ENCODE results near the gene CLOCK.
A peak's percentile ranks its signal among the peaks of the same experiment; 100 is the strongest.

CLOCK gene

DNA sequence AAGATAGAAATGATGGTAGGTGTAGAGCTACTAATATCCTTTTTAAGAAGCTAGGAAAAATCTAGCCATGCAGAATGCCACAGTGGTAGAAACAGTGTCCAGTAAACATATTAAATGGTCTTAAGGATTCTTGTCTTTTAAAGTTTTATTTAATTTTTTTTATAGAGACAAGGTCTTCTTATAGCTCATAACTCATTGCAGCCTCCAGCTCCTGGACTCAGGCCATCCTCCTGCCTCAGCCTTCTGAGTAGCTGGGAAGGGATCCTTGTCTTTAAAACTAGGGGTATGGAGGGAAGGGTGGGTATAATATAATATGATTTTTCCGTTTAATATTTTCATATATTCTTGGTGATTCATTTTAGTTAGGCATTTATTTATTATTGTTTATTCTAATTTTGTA, 147.1 kb downstream of the CLOCK start:
- Histone ChIP-seq H2BK120ac (ENCODE audit: insufficient read depth, low read length, poor library complexity) (no peak overlapping the region), H4K8ac (ENCODE audit: low read depth, low read length) (no peak overlapping the region), H3K4me2 (ENCODE audit: low read length) (no peak overlapping the region), H3K79me2 (ENCODE audit: control insufficient read depth, insufficient read depth, low read length, poor library complexity) (peaks cover 18% of the 10 kb centered on the region), H3K4me1 (ENCODE audit: control insufficient read depth in 1 of 2, insufficient read depth in 2 of 2, low read length in 2 of 2) (peaks cover 0 to 2% of the 10 kb centered on the region in 2 experiments), H3K9me3 (ENCODE audit: insufficient read depth, low read depth, low read length) (no peaks in the 10 kb centered on the region), H2BK5ac (ENCODE audit: low read depth, low read length, poor library complexity) (no peak overlapping the region), H4K91ac (ENCODE audit: low read depth, low read length) (no peak overlapping the region), H3K36me3 (ENCODE audit: control insufficient read depth in 1 of 2, insufficient read depth in 2 of 2, low read length in 2 of 2) (peaks cover 2 to 8% of the 10 kb centered on the region in 2 experiments), H2BK12ac (ENCODE audit: low read length) (no peak overlapping the region), H3K4me3 (ENCODE audit: low read depth, low read length) (no peak overlapping the region), H3K18ac (ENCODE audit: low read length) (no peak overlapping the region), H2AK5ac (ENCODE audit: low read length) (no peak overlapping the region), H3K27me3 (ENCODE audit: insufficient read depth, low read length) (no peaks in the 10 kb centered on the region), H3K79me1 (ENCODE audit: low read length) (peaks cover 5% of the 10 kb centered on the region), H3K27ac (ENCODE audit: low read depth, low read length) (no peak overlapping the region), H3K23ac (ENCODE audit: low read length) (no peak overlapping the region), H4K12ac (ENCODE audit: low read depth, low read length) (no peak overlapping the region), H3K9ac (ENCODE audit: low read length) (no peak overlapping the region), H3K4ac (ENCODE audit: low read depth, low read length) (peak overlapping the region; percentile 30), H2AFZ (ENCODE audit: insufficient read depth, low read length, poor library complexity) (no peak overlapping the region), H3K14ac (ENCODE audit: low read length) (no peak overlapping the region)
- WGBS (ENCODE audit: extremely low coverage, insufficient coverage, insufficient read length), result no CpG with 5 or more reads among the region's 1 CpG
- DNase-seq, result no peak

GRCh38 chr4:55398966-55399365, 147.7 kb downstream of the CLOCK start:
- Histone ChIP-seq H3K36me3 (ENCODE audit: control insufficient read depth in 1 of 2, insufficient read depth in 2 of 2, low read length in 2 of 2) (peaks cover under 1 to 4% of the 10 kb centered on the region in 2 experiments), H3K9ac (ENCODE audit: low read length) (no peak overlapping the region), H3K9me3 (ENCODE audit: insufficient read depth, low read depth, low read length) (no peaks in the 10 kb centered on the region), H3K79me1 (ENCODE audit: low read length) (peaks cover 5% of the 10 kb centered on the region), H3K4me3 (ENCODE audit: low read depth, low read length) (no peak overlapping the region), H3K4me1 (ENCODE audit: control insufficient read depth in 1 of 2, insufficient read depth in 2 of 2, low read length in 2 of 2) (peaks cover 0 to 2% of the 10 kb centered on the region in 2 experiments), H3K79me2 (ENCODE audit: control insufficient read depth, insufficient read depth, low read length, poor library complexity) (peaks cover 18% of the 10 kb centered on the region), H2AFZ (ENCODE audit: insufficient read depth, low read length, poor library complexity) (no peak overlapping the region), H2AK5ac (ENCODE audit: low read length) (no peak overlapping the region), H2BK5ac (ENCODE audit: low read depth, low read length, poor library complexity) (no peak overlapping the region), H2BK12ac (ENCODE audit: low read length) (no peak overlapping the region), H3K27me3 (ENCODE audit: insufficient read depth, low read length) (no peaks in the 10 kb centered on the region), H4K12ac (ENCODE audit: low read depth, low read length) (no peak overlapping the region), H3K18ac (ENCODE audit: low read length) (no peak overlapping the region), H3K4me2 (ENCODE audit: low read length) (peak overlapping the region; percentile 55), H4K91ac (ENCODE audit: low read depth, low read length) (no peak overlapping the region), H3K14ac (ENCODE audit: low read length) (no peak overlapping the region), H3K23ac (ENCODE audit: low read length) (no peak overlapping the region), H3K4ac (ENCODE audit: low read depth, low read length) (no peak overlapping the region), H4K8ac (ENCODE audit: low read depth, low read length) (no peak overlapping the region), H2BK120ac (ENCODE audit: insufficient read depth, low read length, poor library complexity) (no peak overlapping the region), H3K27ac (ENCODE audit: low read depth, low read length) (no peak overlapping the region)
- no CpG with 5 or more reads among the region's 3 CpGs for WGBS (ENCODE audit: extremely low coverage, insufficient coverage, insufficient read length)
- DNase-seq, result no peak

GRCh38 chr4:55398461-55398860, 148.2 kb downstream of the CLOCK start:
- no CpG with 5 or more reads among the region's 1 CpG for WGBS (ENCODE audit: extremely low coverage, insufficient coverage, insufficient read length)
- no peaks in the 10 kb centered on the region for H3K9me3 ChIP-seq (ENCODE audit: insufficient read depth, low read depth, low read length)
- H2BK120ac ChIP-seq (ENCODE audit: insufficient read depth, low read length, poor library complexity), result no peak overlapping the region

DNA sequence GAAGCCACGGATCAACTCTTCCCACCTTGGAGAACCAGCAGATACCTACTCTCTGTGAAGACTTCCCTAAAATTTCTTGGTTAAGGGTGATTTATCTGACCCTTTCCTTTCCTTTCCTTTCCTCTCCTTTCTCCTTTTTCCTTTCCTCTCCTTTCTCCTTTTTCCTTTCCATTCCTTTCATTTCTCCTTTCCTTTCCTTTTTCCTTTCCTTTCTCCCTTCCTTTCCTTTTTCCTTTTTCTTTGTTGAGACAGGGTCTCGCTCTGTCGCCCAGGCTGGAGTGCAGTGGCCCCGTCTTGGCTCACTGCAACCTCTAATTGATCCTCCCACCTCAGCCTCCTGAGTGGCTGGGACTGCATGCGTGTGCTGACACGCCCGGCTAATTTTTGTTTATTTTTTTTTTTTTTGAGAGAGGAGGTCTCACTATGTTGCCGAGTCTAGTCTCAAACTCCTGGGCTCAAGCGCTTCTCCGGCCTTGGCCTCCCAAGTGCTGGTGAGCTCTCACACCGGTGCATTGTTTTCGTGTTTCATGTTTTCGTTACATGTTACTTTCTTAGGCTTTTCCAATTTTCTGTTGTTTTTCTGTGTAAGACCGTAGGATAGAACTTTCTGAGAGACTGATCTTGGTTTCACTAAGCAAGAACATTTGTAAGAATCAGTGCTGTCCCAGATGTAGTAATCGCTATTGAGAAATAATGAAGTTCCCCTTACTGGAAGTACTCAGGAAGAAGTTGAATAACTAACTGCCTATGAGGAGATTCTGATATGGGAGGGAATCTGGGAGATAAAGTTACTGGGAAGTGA, 149.0 kb downstream of the CLOCK start:
- peak; percentile 4 to 86 for DNase-seq
- no CpG with 5 or more reads among the region's 15 CpGs for WGBS (ENCODE audit: extremely low coverage, insufficient coverage, insufficient read length)

More at GRCh38 chr4:55398461-55398860, 148.2 kb downstream of the CLOCK start:
- no peak overlapping the region for H3K4me3 ChIP-seq (ENCODE audit: low read depth, low read length)
- peak overlapping the region; percentile 36 for H3K4ac ChIP-seq (ENCODE audit: low read depth, low read length)
- H4K12ac ChIP-seq (ENCODE audit: low read depth, low read length), result no peak overlapping the region
- peak overlapping the region; percentile 96 for H3K4me2 ChIP-seq (ENCODE audit: low read length)
- H3K14ac ChIP-seq (ENCODE audit: low read length), result no peak overlapping the region
- peaks cover 18% of the 10 kb centered on the region for H3K79me2 ChIP-seq (ENCODE audit: control insufficient read depth, insufficient read depth, low read length, poor library complexity)
- H4K91ac ChIP-seq (ENCODE audit: low read depth, low read length), result no peak overlapping the region
- no peak overlapping the region for H2BK5ac ChIP-seq (ENCODE audit: low read depth, low read length, poor library complexity)
- no peak overlapping the region for H2AFZ ChIP-seq (ENCODE audit: insufficient read depth, low read length, poor library complexity)
- no peak overlapping the region for H3K23ac ChIP-seq (ENCODE audit: low read length)
- no peaks in the 10 kb centered on the region for H3K27me3 ChIP-seq (ENCODE audit: insufficient read depth, low read length)
- H3K36me3 ChIP-seq (ENCODE audit: control insufficient read depth in 1 of 2, insufficient read depth in 2 of 2, low read length in 2 of 2), result peaks cover 0 to 2% of the 10 kb centered on the region in 2 experiments
- H3K18ac ChIP-seq (ENCODE audit: low read length), result no peak overlapping the region
- H3K27ac ChIP-seq (ENCODE audit: low read depth, low read length), result no peak overlapping the region
- no peak for DNase-seq
- H3K9ac ChIP-seq (ENCODE audit: low read length), result no peak overlapping the region
- no peak overlapping the region for H2BK12ac ChIP-seq (ENCODE audit: low read length)
- no peak overlapping the region for H4K8ac ChIP-seq (ENCODE audit: low read depth, low read length)
- H2AK5ac ChIP-seq (ENCODE audit: low read length), result no peak overlapping the region
- peaks cover 5% of the 10 kb centered on the region for H3K79me1 ChIP-seq (ENCODE audit: low read length)
- peaks cover 0 to 2% of the 10 kb centered on the region in 2 experiments for H3K4me1 ChIP-seq (ENCODE audit: control insufficient read depth in 1 of 2, insufficient read depth in 2 of 2, low read length in 2 of 2)

More for the DNA sequence above, 149.0 kb downstream of the CLOCK start:
- Histone ChIP-seq H2BK120ac (ENCODE audit: insufficient read depth, low read length, poor library complexity) (no peak overlapping the region), H2AK5ac (ENCODE audit: low read length) (no peak overlapping the region), H3K79me1 (ENCODE audit: low read length) (peaks cover 5% of the 10 kb centered on the region), H3K9ac (ENCODE audit: low read length) (no peak overlapping the region), H3K4ac (ENCODE audit: low read depth, low read length) (peak overlapping the region; percentile 85), H4K8ac (ENCODE audit: low read depth, low read length) (no peak overlapping the region), H3K14ac (ENCODE audit: low read length) (no peak overlapping the region), H3K27ac (ENCODE audit: low read depth, low read length) (no peak overlapping the region), H3K4me1 (ENCODE audit: control insufficient read depth in 1 of 2, insufficient read depth in 2 of 2, low read length in 2 of 2) (peaks cover 0 to 2% of the 10 kb centered on the region in 2 experiments), H3K27me3 (ENCODE audit: insufficient read depth, low read length) (no peaks in the 10 kb centered on the region), H2BK5ac (ENCODE audit: low read depth, low read length, poor library complexity) (no peak overlapping the region), H3K4me2 (ENCODE audit: low read length) (peak overlapping the region; percentile 96), H4K91ac (ENCODE audit: low read depth, low read length) (no peak overlapping the region), H3K79me2 (ENCODE audit: control insufficient read depth, insufficient read depth, low read length, poor library complexity) (peaks cover 18% of the 10 kb centered on the region), H3K18ac (ENCODE audit: low read length) (no peak overlapping the region), H2AFZ (ENCODE audit: insufficient read depth, low read length, poor library complexity) (no peak overlapping the region), H3K36me3 (ENCODE audit: control insufficient read depth in 1 of 2, insufficient read depth in 2 of 2, low read length in 2 of 2) (peaks cover 0 to 2% of the 10 kb centered on the region in 2 experiments), H3K9me3 (ENCODE audit: insufficient read depth, low read depth, low read length) (no peaks in the 10 kb centered on the region), H3K4me3 (ENCODE audit: low read depth, low read length) (no peak overlapping the region), H3K23ac (ENCODE audit: low read length) (no peak overlapping the region), H2BK12ac (ENCODE audit: low read length) (no peak overlapping the region), H4K12ac (ENCODE audit: low read depth, low read length) (no peak overlapping the region)

Measured in trophoblast cell (in vitro differentiated cells and primary cell).